GM23338 (cell line): Measurements from ENCODE around the gene CASP10. TPM values are rescaled to one million over a fixed set of nuclear protein-coding genes. Genes with fewer than 3 reads are reported as not detected.

Experiments
- ATAC-seq: fragments of 200-7000 bp; cut with Tn5 transposase; 3 replicates; pipeline ENCODE4 v1.9.1; 2020
- DNase-seq: peaks from one replicate; pipeline ENCODE4 v3.0.0-alpha.2; 2015; ENCODE audit warnings: low spot score
- H2AFZ ChIP-seq: fragments of 200-600 bp; sonication (generic); 2 replicates; pipeline ENCODE4 v1.8.0; 2016; ENCODE audit warnings: antibody characterized with exemption, mild to moderate bottlenecking, moderate library complexity
- H3F3A ChIP-seq: fragments of 200-600 bp; sonication (generic); replicated peaks from 2 replicates; pipeline ENCODE4 v1.8.0; 2017; ENCODE audit warnings: antibody characterized with exemption, mixed run types, low read depth
- H3K27ac ChIP-seq: fragments of 200-600 bp; sonication (generic); 2 replicates; pipeline ENCODE4 v1.6.1; 2016; ENCODE audit warnings: low read depth
- H3K27me3 ChIP-seq: fragments of 200-600 bp; sonication (generic); 2 replicates; pipeline ENCODE4 v1.8.0; 2016; ENCODE audit warnings: mild to moderate bottlenecking, mixed run types, moderate library complexity; ENCODE audit not compliant: insufficient read depth
- H3K36me3 ChIP-seq: fragments of 200-600 bp; sonication (generic); 2 replicates; pipeline ENCODE4 v1.8.0; 2016; ENCODE audit warnings: mild to moderate bottlenecking; ENCODE audit not compliant: insufficient read depth
- H3K4me1 ChIP-seq: fragments of 200-600 bp; sonication (generic); 2 replicates; pipeline ENCODE4 v1.8.0; 2016; ENCODE audit warnings: mild to moderate bottlenecking, moderate library complexity; ENCODE audit not compliant: insufficient read depth
- H3K4me2 ChIP-seq: fragments of 200-600 bp; sonication (generic); 2 replicates; pipeline ENCODE4 v1.7.1; 2017; ENCODE audit warnings: mixed run types
- H3K4me3 ChIP-seq: fragments of 200-600 bp; sonication (generic); 2 replicates; pipeline ENCODE4 v1.6.1; 2016; ENCODE audit warnings: mixed run types
- H3K79me2 ChIP-seq: fragments of 200-600 bp; sonication (generic); replicated peaks from 2 replicates; pipeline ENCODE4 v1.8.0; 2017; ENCODE audit warnings: mild to moderate bottlenecking; ENCODE audit not compliant: insufficient read depth
- H3K9me2 ChIP-seq: fragments of 200-600 bp; sonication (generic); 2 replicates; pipeline ENCODE4 v1.8.0; 2017; ENCODE audit not compliant: insufficient read depth
- H4K20me1 ChIP-seq: fragments of 200-600 bp; sonication (generic); replicated peaks from 2 replicates; pipeline ENCODE4 v1.8.0; 2017; ENCODE audit warnings: mild to moderate bottlenecking; ENCODE audit not compliant: insufficient read depth
- H3K27ac Mint-ChIP-seq: 2 replicates; pipeline ENCODE4 v1.8.0; 2020; ENCODE audit warnings: inconsistent platforms, mild to moderate bottlenecking, moderate library complexity, mixed read lengths
- H3K27me3 Mint-ChIP-seq: 3 replicates; pipeline ENCODE4 v1.8.0; 2022; ENCODE audit warnings: low read depth, mild to moderate bottlenecking, moderate library complexity, mixed read lengths, inconsistent platforms; ENCODE audit not compliant: insufficient read depth, poor library complexity
- H3K36me3 Mint-ChIP-seq: 3 replicates; pipeline ENCODE4 v1.8.0; 2021; ENCODE audit warnings: low read depth, mild to moderate bottlenecking, inconsistent platforms, moderate library complexity, mixed read lengths
- H3K4me1 Mint-ChIP-seq: 3 replicates; pipeline ENCODE4 v1.8.0; 2020; ENCODE audit warnings: mild to moderate bottlenecking, inconsistent platforms, mixed read lengths
- H3K4me3 Mint-ChIP-seq: 3 replicates; pipeline ENCODE4 v1.8.0; 2021; ENCODE audit warnings: moderate library complexity, mild to moderate bottlenecking, inconsistent platforms, mixed read lengths
- H3K9me3 Mint-ChIP-seq: 3 replicates; pipeline ENCODE4 v1.8.0; 2020; ENCODE audit warnings: moderate library complexity, mild to moderate bottlenecking, inconsistent platforms, mixed read lengths
- ETS1 ChIP-seq: IDR thresholded peaks from 2 replicates; pipeline ENCODE4 v1.6.1; 2016; ENCODE audit warnings: antibody characterized with exemption
- STAT1 ChIP-seq: IDR thresholded peaks from one replicate; pipeline ENCODE4 v1.6.1; 2016; ENCODE audit warnings: antibody characterized with exemption; ENCODE audit not compliant: unreplicated experiment
- ZNF462 ChIP-seq: fragments of 250-450 bp; sonication (Bioruptor Pico); IDR thresholded peaks from 2 replicates; pipeline ENCODE4 v1.5.0; 2020; ENCODE audit warnings: mild to moderate bottlenecking, moderate library complexity
- polyA plus RNA-seq: library from polyadenylated mRNA; unstranded; fragments of >200 nt; fragmentation: Nextera tagmentation; extraction: Ambion mirVana; gene quantifications from 2 replicates; pipeline ENCODE4 v1.2.1, GENCODE V29; 2016
- total RNA-seq: library from RNA; depleted of rRNA; stranded (reverse); fragments of >200 nt; shearing (Covaris generic); gene quantifications from 2 replicates; pipeline ENCODE4 v1.2.3, GENCODE V29; 2014

The CASP10 gene
- total and polyA plus RNA-seq, 2 experiments from 2014 or later, result 1.9 to 3.5 TPM

GRCh38 chr2:201137505-201138400 is 45.2 kb upstream of the CASP10 start (continued):
- no peak for TF ChIP-seq ZNF462 (CRISPR knock-in tag)

DNA sequence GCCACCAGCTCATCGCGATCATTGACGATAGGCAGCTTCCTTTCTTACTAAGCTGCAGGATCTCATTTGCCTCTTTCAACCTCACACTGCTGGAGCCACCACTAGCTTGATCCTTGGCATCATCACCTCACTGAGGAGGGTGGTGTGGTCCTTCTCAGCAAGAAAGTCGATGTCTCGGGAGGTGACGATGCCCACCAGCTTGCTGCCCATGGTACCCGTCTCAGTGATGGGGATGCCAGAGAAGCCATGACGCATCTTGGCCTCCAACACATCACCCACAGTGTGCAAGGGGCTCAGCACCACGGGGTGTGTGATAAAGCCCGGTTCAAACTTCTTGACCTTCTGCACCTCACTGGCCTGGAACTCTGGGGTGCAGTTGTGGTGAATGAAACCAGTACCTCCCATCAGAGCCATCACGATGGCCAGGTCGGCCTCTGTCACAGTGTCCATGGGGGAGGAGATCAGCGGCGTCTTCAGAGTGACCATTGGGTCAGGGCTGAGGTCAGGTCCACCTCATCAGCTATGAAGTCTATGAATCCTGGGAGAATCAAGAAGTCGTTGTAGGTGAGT is 44.5 kb upstream of the CASP10 start:
- H3K9me2 ChIP-seq, result no peaks in the 10 kb centered on the region; the same call in 1 of the 2 replicates
- TF ChIP-seq ZNF462 (CRISPR knock-in tag), result no peak
- no peak for TF ChIP-seq ETS1
- TF ChIP-seq STAT1, result no peak

More for the DNA sequence above, 44.5 kb upstream of the CASP10 start:
- Histone ChIP-seq H3K27me3 (no peaks in the 10 kb centered on the region), H3K4me2 (no peak overlapping the region), H2AFZ (no peak overlapping the region), H4K20me1 (no peaks in the 10 kb centered on the region), H3K36me3 (no peaks in the 10 kb centered on the region; the same call in 1 of the 2 replicates), H3K79me2 (no peaks in the 10 kb centered on the region), H3F3A (no peaks in the 10 kb centered on the region), H3K4me1 (peaks cover 10% of the 10 kb centered on the region), H3K27ac (peak overlapping the region; percentile 85; the same call in 1 of the 2 replicates), H3K4me3 (no peak overlapping the region)
- peaks cover 4% of the 10 kb centered on the region for H3K27me3 Mint-ChIP-seq
- no peak overlapping the region for H3K27ac Mint-ChIP-seq
- H3K4me1 Mint-ChIP-seq, result peaks cover 12% of the 10 kb centered on the region
- no peaks in the 10 kb centered on the region for H3K9me3 Mint-ChIP-seq
- ATAC-seq (no peak), DNase-seq (no peak)
- H3K4me3 Mint-ChIP-seq, result no peak overlapping the region
- H3K36me3 Mint-ChIP-seq, result peaks cover 18% of the 10 kb centered on the region; the same call in 2 of the 3 replicates
